Tibial nerve (tissue), 4 donors: ENCODE data around the gene TAF11L3.

Experiments used
- CTCF ChIP-seq, 5 experiments: fragments of 200-600 bp in 3 of 5; fragments of 450-650 bp in 2 of 5; sonication (generic) in 3 of 5; IDR thresholded peaks; one replicate each; pipeline ENCODE4 v1.5.1; 2016 to 2019; ENCODE audit warnings: antibody characterized with exemption in 5 of 5, mild to moderate bottlenecking in 3 of 5, moderate library complexity in 2 of 5
- EP300 ChIP-seq, 2 donors: sonication (generic); formaldehyde crosslinking; IDR thresholded peaks; one replicate each; pipeline ENCODE4 v1.6.1; 2017; ENCODE audit warnings: antibody characterized with exemption in 2 of 2, mild to moderate bottlenecking in 1 of 2
- POLR2A ChIP-seq, 2 donors: fragments of 450-650 bp; IDR thresholded peaks; one replicate each; pipeline ENCODE4 v1.6.1; 2017; ENCODE audit warnings: antibody characterized with exemption in 2 of 2, mild to moderate bottlenecking in 2 of 2, moderate library complexity in 2 of 2

GRCh38 chr5:17477573-17478265 lies 40.4 kb upstream of the TAF11L3 start:
- no peak for TF ChIP-seq CTCF (IDR thresholded peaks at IDR 0.05)
- TF ChIP-seq EP300 (IDR thresholded peaks at IDR 0.05): no peak
- no peak for TF ChIP-seq POLR2A (IDR thresholded peaks at IDR 0.05)
